CD4-positive, alpha-beta T cell treated with Interleukin-10 for 1 hour (primary cell): ENCODE results near the gene CRY1.
"Not testable (repeated sequence)": the region's sequence is repeated elsewhere in the genome, so short reads cannot be mapped to it uniquely, and the experiment has no call there.

Experiments
- DNase-seq: peaks from one replicate; pipeline ENCODE4 v3.0.0-alpha.2; 2020

CRY1 gene

DNA sequence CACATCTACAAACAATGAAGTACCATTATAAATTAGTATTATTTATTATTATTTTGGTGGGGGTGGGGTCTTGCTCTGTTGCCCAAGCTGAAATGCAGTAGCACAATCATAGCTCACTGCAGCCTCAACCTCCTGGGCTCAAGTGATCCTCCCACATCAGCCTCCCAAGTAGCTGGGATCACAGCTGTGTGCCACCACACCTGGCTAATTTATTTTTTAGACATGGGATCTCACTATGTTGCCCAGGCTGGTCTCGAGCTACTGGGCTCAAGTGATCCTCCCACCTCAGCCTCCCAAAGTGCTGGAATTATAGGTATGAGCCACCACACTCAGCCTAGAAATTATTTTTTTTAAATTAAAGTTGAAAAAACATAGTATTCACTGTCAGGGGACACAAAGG, 15.0 kb upstream of the CRY1 start:
- not testable (repeated sequence) for DNase-seq

DNA sequence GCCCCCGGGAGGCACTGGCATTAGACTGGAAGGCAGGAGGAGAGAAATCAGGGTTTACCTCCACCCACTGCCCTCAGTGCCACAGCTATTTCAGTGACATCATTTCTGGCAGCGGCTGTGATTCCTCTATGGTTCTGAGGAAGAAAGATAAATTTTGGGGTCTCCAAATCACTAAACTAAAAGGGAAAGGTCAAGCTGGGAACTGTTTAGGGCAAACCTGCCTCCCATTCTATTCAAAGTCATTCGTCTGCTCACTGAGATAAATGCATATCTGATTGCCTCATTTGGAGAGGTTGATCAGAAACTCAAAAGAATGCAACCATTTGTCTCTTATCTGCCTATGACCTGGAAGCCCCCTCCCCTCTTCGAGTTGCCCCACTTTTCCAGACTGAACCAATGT, 14.0 kb upstream of the CRY1 start:
- DNase-seq, result no peak

DNA sequence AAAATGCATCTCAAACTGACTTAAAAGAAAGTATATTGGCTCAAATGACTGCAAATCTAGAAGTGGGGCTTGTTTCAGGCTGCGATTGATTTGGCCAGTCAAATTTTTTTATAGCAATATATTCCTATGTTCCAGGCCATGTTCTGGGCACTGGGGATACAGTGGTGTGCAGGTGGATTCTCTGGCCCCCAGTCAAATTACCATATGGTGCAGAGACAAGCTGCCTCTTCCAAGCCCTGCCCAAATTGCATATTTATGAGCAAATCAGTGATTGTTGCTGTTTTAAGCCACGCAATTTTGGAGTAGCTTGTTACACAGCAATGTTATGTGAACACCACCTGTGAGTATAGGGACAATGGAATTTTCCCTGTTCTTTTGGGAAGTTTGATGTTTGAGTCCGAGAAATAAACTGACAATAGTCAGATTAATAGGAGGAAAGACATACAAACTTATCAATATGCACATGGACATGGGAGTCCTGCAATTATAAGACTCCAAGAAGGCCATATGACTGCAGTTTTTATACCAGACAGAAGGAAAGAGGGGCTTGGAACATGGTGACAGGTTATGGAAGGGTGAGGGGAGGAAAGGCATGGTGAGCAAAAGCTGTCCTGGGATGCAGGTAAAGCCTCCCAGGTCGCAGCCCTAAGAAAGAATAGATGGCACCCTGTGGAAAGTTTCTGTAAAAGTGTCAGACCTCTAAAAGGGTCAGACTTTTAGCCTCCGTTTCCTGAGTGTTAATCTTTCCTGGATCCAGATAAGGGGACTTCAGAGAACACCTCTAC, 13.1 kb upstream of the CRY1 start:
- DNase-seq, result no peak

DNA sequence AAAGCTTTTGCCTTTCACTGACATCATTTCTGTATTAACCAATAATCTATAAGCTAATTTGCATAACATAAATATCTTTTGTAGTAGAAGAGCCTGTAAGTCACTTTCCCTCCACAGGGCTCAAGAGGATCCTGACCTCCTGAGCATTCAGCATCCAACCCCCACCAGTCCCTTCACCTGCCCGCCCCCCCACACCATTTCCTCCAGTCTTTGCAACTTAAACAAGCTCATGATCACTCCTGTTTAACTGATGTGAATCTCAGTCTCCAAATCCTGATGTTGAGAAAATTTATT, 12.0 kb upstream of the CRY1 start:
- no peak for DNase-seq

DNA sequence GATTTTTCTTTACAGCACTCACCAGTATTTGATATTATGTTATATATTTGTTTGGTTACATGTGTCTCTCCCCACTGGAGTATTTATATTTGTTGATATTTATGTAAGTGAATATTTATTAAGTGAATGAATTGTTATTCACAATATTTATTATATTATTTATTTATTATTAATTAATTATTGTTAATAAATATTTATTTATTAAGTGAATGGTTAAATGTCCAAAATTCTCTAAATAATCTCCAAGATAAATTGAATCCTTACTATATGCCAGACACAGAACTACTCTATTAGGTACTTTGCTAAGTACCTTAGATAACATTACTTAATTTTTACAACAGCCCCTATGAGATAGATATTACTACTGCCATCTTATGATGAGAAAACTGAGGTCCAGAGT, 10.2 kb upstream of the CRY1 start:
- DNase-seq, result no peak

DNA sequence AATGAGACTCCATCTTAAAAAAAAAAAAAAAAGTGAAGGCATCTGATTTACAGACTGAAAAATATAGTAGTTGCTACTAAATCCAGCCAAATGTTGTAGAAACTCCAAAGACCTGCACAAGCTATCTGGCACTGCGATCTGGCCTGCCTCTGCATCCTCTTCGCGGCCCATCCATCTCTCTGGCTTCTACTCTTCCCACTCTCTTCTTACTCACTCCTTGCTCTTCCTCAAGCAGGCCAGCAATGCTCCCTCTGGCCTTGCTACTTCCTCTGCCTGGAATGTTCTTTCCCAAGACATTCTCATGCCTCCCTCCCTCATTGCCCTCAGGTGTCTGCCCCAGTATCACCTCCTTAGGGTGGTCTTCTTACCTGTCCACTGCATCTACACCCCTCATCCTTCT, 9.7 kb upstream of the CRY1 start:
- no peak for DNase-seq

DNA sequence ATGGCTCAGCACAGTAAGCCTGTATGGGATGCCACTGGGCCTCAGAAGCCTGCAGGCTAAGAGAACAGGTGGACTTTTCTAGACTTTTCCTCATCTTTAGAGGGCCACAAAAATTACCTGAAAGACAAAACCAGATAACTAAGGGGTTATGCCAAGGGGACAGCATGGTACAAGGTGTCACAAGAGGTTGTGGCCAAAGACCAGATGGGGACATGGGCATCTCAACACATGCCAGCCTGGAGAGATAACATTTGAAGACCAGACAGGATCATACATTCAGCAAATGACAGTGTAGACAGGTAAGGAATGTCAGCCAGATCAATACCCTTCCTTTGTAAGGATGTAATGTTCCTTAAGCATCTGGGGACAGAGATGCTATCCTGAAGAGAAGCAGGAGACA, 8.9 kb upstream of the CRY1 start:
- DNase-seq, result no peak

DNA sequence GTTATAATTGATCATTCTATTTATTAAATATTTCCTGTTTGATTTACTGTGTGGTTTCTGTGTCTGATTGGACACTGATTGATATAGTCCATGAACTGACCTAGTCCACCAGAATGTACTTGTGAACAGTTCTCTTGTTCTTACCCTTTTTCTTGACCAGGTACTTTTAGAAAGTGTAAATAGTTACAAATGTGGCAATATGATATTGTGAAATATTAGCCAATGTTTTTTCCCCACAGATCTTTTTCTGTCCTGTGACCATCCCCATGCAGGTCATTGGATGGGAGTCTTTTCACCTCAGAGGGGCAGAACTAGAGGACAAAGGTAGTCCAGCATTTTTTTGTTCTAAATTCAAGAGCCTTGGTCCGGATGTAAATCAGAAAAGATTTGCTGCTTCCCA, 8.3 kb upstream of the CRY1 start:
- no peak for DNase-seq

DNA sequence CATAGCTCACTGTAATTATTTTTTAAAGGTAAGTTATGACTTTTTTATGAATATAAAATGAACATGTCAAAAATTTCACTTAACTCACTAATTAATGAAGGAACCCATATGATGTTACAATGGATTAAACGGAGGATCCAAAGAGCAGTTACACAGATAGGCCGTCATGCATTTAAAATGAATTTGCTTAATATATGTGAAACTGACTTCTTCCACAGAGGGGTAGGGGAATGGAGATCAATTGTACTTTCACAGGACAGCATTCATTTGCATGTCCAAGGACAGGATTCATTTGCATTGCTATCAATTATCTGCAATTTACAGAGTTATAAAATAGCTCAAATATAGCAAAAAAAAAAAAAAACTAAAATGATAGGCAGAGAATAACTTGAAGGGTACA, 6.6 kb upstream of the CRY1 start:
- no peak for DNase-seq

DNA sequence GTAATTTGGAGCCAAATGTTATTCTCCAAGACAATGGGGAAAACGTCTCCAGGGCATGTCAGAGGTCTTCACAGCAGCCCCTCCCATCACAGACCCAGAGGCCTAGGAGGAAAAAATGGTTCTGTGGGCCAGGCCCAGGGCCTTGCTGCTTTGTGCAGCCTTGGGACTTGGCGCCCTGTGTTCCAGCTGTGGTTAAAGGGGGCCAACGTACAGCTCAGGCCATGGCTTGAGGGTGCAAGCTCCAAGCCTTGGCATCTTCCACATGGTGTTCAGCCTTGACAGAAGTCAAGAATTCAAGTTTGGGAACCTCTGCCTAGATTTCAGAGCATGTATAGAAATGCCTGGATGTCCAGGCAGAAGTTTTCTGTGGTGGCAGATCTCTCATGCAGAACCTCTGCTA, 3.2 kb upstream of the CRY1 start:
- DNase-seq, result no peak

DNA sequence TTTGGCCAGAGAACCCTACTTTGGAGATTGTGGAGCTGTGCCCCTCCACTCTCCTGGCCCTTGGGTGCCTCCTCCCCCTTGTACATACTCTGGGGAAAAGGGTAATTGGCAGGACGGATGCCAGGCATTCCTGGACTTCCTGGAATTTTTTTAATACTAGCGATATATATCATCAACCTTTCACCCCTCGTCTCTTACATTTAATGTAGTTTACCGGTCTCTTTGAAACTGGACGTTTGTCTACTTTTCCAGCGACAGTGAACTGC, 767 bp upstream of the CRY1 start:
- no peak for DNase-seq

DNA sequence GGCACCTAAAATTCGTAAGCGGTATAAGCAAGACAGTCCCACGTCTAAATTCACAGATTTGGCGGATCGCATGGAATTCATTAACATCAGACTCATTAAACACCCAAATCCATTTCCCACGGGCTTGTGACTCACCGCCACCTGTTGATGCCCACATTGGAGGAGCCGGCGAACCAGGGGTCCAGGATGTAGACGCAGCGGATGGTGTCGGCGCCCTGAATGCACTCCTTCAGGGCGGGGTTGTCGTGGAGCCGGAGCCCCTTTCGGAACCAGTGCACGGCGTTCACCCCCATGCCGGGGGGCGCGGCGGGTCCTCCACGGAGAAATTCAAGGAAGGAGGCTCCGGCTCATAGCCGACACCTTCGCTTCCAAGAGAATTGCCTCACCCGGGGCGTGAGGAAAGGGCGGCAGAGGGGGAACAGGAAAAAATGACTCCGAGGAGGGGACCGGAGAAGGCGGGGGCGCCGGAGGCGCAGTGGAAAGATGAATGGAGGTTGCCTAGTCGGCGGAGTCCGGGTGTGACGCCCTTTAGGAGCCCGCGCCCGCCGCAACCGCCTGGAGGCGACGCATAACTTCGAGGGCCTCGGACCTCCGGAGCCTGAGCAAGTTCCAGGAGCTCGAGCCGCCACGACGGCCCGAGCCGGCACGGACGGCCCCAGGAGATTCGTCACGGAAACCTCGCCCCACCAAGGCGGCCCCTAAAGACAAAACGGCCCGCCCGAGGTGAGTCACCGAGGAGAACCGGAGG, 506 bp downstream of the CRY1 start:
- peak; percentile 70 for DNase-seq

DNA sequence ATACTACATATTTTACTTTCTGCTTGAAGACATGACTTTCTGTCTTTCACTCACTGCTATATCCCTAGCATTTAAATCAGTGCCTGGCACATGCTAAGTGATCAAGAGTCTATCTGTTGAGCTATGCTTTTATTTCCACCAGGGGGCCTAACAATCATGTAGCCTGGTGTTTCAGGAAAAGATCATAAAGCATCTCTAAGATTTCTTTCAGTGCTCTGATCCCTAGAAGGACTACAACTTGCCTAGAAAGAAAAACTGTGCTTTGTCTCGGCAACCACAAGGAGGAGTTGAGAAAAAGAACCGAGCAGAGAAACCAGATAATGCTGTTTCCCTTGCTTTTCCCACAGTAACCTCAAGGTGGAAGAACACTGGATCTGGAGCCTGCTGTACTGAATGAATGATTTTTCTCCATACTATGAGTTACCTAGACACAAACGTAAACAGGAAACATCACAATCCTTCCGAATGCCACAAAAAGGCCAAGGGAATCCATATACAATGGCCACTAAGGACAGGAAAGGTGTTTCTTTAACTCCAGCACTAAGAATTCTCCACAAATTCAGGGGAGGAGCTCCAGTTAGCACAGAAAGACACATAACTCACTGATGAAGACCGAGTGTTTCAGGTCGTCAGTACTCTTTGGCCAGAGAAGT, 1.2 kb downstream of the CRY1 start:
- DNase-seq, result peak; percentile 73

DNA sequence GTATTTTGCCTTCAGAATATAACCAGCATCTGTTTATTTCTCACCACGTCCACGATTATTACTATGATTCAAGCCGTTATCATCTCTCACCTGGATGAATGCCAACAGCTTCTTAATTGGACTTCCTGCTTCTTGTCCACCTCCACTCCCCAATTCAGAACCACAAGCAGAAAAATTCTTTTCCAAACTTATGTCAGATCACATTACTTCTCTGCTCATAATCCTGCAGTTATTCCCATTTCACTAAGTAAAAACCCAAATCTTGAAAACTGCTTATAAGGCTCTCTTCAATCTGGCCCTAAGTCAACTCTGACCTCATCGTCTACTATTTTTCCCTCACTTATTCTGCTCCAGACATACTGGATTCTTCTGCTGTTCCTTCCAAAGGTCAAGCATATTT, 2.0 kb downstream of the CRY1 start:
- DNase-seq, result no peak

DNA sequence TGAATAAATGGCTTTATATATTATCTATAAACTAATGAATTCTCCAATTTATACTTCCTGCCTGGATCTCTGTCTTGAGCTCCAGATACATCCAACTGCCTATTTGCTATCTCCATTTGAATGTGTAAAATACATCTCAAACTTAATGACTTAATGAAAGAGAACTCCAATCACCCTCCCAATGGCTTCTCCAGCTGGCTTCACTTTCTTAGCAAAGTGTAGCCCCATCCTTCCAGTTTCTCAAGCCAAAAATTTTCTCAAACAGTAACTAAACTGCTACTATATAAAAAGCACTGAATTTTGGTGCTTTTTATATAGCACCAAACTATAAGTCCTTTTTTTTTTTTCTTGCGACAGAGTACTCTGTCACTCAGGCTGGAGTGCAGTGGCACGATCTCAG, 2.6 kb downstream of the CRY1 start:
- DNase-seq, result no peak

DNA sequence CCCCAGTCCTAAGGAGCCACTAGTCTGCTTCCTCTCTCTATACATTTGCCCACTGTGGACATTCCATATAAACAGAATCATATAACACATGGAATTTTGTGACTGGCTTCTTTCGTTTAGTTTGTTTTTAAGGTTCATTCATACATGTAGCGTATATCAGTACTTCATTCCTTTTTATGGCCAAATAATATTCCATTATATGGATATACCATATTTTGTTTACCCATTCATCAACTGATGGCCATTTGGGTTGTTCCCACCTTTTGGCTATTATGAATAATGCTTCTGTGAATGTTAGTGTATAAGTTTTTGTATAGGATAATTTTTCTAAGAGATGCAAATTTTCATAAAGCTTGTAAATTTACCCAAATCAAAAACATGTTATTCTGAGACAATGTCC, 4.4 kb downstream of the CRY1 start:
- no peak for DNase-seq

DNA sequence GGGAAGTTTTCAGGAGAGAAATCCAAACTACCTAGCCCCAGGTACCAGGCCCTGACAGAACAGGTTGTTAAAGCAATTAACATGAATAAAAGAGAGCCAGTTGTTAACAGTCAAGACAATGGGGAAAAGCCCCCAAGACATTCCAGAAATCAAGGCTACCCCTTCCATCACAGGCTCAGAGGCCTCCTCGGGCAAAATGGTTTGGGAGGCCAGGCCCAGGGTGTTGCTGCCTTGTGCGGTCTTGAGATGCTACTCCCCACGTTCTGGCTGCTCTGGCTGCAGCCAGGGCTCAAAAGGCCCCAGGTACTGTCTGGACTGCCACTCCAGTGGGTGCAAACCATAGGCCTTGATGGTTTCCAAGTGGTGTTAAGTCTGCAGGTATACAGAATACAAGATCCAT, 7.0 kb downstream of the CRY1 start:
- DNase-seq, result no peak

DNA sequence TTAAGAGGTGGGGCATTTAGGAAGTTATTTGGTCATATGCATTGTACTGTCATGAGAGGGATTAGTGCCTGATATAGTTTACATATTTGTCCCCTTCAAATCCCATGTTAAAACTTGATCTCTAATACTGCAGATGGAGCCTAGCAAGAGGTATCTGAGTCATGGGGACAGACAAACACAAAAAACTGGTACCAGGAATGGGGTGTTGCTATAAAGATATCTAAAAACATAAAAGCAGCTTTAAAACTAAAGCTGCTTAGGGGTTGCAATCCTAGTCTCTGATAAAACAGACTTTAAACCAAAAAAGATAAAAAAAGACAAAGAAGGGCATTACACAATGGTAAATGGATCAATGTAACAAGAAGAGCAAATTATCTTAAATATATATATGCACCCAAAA, 11.6 kb downstream of the CRY1 start:
- no peak for DNase-seq

DNA sequence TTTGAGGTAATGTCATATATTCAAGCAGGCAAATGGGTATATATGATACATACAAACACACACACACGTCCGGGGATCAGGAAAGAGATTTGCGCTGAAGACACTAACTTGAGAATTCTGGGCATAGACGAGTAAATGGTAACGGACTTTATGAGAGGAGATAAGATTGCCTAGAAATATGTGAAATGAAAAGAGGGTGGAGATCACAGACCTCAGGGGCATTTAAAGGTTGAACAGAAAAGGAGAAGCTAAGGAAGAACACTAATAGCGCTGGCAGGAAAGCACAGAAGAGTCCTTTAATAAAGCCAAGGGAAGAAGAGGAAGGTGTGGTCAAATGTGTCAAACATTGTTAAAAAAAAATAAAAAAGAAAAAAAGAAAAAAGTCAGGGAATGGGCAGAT, 13.1 kb downstream of the CRY1 start:
- DNase-seq, result no peak

DNA sequence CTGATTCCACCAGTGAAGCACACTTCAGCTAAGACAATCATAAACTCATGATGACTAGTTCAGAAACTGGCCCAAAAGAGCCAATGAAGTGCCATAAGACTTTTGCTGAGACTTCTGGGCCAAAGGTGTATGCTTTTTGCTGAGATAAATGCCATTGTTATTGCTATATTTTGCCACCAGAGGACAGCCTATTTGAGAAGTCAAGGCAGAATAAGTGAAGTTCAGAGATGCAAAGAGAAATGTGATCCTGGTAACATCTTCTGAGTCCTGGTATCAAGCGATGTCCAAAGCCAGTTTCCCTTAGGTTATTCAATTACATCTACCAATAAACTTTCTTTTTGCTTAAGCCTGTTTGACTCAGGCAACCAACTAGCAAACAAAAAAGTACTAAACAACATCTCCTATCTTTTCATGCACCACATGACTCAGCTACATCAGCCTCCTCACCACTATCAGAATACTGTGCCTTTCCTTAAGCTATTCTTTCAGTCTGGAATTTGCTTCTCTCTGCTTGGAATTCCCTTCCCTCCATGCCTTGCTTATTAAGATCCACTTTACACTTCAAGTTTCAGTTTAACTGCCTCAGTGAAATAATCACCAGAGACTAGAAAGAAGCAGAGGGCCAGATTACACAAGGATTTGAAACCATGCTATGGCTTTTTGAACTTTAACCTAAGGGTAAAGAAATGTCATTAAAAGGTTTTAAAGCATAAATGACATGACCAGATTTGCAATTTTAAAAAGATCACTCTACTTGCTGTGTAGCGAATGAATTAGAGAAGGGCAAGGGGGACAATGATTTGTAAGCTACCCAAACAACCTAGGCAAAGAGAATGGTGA, 14.0 kb downstream of the CRY1 start:
- peak; percentile 45 for DNase-seq

DNA sequence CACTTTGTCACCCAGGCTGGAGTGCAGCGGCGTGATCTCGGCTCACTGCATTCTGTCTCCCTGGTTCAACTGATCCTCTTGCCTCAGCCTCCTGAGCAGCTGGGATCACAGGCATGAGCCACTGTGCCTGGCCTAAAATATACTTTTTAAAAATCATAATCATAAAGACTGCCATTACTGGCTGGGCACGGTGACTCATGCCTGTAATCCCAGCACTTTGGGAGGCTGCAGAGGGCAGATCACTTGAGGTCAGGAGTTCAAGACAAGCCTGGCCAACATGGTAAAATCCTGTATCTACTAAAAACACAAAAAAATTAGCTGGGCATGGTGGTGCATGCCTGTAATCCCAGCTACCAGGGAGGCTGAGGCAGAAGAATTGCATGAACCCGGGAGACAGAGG, 20.1 kb downstream of the CRY1 start:
- not testable (repeated sequence) for DNase-seq

DNA sequence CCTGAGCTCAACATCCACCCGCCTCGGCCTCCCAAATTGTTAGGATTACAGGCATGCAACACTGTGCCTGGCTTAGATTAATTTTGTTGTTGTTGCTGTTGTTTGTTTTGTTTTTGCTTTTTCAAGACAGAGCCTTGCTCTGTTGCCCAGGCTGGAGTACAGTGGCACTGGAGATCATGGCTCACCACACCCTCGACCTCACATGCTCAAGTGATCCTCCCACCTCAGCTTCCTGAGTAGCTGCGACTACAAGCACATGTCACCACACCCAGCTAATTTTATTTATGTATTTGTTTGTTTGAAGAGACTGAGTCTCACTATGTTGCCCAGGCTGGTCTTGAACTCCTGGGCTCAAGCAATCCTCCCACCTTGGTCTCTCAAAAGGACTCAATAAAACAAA, 26.7 kb downstream of the CRY1 start:
- DNase-seq, result peak; percentile 7

DNA sequence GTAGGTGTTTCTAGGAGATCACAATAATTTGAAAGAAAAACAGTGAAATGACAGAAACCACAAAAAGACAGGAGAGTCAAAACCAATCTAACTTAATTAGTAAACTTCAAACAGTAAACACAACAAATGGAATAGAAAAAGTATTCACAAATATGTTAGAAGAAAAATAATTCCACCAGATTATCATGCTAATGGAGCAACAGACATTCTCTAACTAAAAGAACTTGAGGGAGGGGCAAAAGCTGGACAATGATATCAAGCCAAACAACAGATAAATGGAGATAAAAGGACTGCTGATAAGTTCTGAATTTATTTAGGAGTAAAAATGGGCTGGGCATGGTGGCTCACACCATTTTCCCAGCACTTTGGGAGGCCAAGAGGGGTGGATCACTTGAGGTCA, 28.7 kb downstream of the CRY1 start:
- no peak for DNase-seq

DNA sequence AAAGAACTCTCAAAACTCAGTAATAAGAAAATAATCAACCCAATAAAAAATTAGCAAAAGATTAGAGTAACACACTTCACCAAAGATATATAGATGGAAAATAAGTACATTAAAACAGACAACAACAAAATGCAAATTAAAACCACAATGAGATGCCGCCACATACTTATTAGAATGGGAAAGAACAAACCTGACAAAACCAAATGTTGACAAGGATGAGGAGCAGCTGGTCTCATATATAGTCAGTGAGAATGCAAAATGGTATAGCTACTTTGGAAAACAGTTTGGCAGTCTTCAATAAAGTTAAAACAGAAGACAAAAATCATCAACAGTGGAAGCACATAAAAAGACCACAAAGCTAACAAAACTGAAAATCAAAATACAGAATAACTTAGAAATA, 29.1 kb downstream of the CRY1 start:
- DNase-seq, result no peak
